Mucosa of descending colon (tissue), 3 donors: ENCODE data around the gene KCNIP1. TPM values are rescaled to one million over a fixed set of nuclear protein-coding genes. Genes with fewer than 3 reads are reported as not detected.

Experiments
- ATAC-seq: fragments of 200-7000 bp; cut with Tn5 transposase; one replicate; pipeline ENCODE4 v1.9.1; 2020; ENCODE audit warnings: mild to moderate bottlenecking, moderate library complexity
- DNase-seq, 3 donors: peaks; one replicate each; pipeline ENCODE4 v3.0.0-alpha.2; 2020
- H3K36me3 ChIP-seq: fragments of 200-600 bp; one replicate; pipeline ENCODE4 v1.8.0; 2021; ENCODE audit warnings: low read depth, mild to moderate bottlenecking
- H3K4me1 ChIP-seq: fragments of 200-600 bp; one replicate; pipeline ENCODE4 v1.8.0; 2021; ENCODE audit warnings: low read depth, mild to moderate bottlenecking
- H3K4me3 ChIP-seq: fragments of 200-600 bp; one replicate; pipeline ENCODE4 v1.8.0; 2021; ENCODE audit warnings: mild to moderate bottlenecking
- H3K9me3 ChIP-seq: fragments of 200-600 bp; one replicate; pipeline ENCODE4 v1.8.0; 2021; ENCODE audit warnings: mild to moderate bottlenecking
- intact Hi-C, 2 donors: fragments of 100-400 bp; cut with DNase I in 1 of 2; cut with micrococcal nuclease in 1 of 2; formaldehyde crosslinking; loops; one replicate each; pipeline versions ENCODE4 v1.11.0 to v1.11.1; 2022; cut with DNase I, micrococcal nuclease
- total RNA-seq, 3 donors: library from RNA; stranded (reverse); fragmentation: NEBNext Ultra II Directional in 2 of 3; extraction: Animal tissue kit (Norgen Biotek cat#: 25700) in 2 of 3; gene quantifications; one replicate each; pipeline versions ENCODE4 v1.2.1 to v1.2.4, GENCODE V29; 2021 to 2023
- TF ChIP-seq, protein P1 (sequence below): fragments of 200-600 bp; IDR thresholded peaks from one replicate; pipeline ENCODE4 v1.8.0; 2022; ENCODE audit warnings: antibody characterized with exemption, mild to moderate bottlenecking
- donor health status: DM: no; HTN: no; CAD: no; lungs with moderate emphysema.
- donor health status: DM: no; HTN: no; CAD: no.
- donor health status: DM: no; HTN: yes; CAD: no.

KCNIP1 gene
- total RNA-seq, 3 donors from 2014 or later: 0.79 TPM; not detected in 2

DNA sequence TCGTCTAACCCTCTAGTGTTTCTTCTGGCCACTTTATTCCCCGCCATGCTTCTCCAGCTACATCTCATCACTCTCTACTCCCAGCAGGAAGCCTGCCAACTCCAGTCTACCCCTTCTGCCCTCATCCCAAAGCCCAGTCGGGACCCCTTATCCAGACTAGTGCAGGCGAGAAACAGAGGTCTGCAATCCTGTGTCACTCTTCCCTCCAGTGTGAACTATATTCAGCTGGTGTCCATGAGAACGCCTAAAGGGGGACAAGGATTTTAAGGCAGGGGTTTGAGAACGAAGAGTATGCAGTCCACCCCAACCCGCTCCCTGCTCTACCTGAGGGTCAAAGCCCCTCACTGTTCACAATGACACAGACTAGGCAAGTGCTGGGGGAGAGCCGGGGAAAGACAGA lies 238.0 kb downstream of the KCNIP1 start:
- ATAC-seq (no peak), DNase-seq (no peak)
- Histone ChIP-seq H3K36me3 (no peaks in the 10 kb centered on the region), H3K4me1 (peaks cover 10% of the 10 kb centered on the region), H3K9me3 (no peaks in the 10 kb centered on the region), H3K4me3 (no peak overlapping the region)
- TF ChIP-seq, protein P1, sequence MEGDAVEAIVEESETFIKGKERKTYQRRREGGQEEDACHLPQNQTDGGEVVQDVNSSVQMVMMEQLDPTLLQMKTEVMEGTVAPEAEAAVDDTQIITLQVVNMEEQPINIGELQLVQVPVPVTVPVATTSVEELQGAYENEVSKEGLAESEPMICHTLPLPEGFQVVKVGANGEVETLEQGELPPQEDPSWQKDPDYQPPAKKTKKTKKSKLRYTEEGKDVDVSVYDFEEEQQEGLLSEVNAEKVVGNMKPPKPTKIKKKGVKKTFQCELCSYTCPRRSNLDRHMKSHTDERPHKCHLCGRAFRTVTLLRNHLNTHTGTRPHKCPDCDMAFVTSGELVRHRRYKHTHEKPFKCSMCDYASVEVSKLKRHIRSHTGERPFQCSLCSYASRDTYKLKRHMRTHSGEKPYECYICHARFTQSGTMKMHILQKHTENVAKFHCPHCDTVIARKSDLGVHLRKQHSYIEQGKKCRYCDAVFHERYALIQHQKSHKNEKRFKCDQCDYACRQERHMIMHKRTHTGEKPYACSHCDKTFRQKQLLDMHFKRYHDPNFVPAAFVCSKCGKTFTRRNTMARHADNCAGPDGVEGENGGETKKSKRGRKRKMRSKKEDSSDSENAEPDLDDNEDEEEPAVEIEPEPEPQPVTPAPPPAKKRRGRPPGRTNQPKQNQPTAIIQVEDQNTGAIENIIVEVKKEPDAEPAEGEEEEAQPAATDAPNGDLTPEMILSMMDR: no peak
- intact Hi-C loops: no loop called here

- no peak overlapping the region for H3K4me3 ChIP-seq
- peaks cover 10% of the 10 kb centered on the region for H3K4me1 ChIP-seq
- H3K9me3 ChIP-seq: no peaks in the 10 kb centered on the region
- intact Hi-C loops: loop anchor here in 1 of 2 donors (2.0 kb wide), 1 partner anchor 47 kb away; no protein-coding TSS in a partner anchor
- DNase-seq: no peak
- TF ChIP-seq, protein P1: no peak
- ATAC-seq: no peak
- no peaks in the 10 kb centered on the region for H3K36me3 ChIP-seq
Measured at GRCh38 chr5:170743876-170744212, 240.0 kb downstream of the KCNIP1 start.

DNA sequence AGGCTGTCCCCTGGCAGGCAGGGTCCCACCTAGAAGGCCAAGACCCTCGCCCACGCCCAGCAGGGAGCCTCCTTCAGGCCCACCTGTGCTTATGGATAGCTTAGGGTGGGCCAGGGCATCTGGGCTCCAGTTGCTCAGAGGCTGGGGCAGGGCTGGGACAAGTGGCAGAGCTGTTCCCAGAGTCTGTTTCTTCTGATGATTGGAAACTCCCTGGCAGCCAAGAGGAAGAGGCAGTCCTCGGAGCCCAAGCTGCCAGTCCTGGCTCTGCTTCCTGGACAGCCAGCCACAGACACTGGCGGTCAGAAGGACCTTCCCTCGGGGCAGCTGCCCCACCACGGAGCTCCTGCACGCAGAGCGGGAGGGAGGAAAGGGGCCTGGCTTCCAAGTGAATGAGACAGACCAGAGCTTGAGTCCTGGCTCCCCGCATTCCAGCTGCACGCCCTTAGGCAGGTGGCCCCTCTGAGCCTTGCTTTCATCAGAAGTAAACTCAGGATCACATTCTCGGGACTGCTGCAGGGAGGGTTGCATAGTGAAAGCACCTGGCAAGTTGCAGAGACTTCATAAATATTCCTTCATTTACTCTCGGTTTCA lies 241.8 kb downstream of the KCNIP1 start:
- Histone ChIP-seq H3K36me3 (no peaks in the 10 kb centered on the region), H3K9me3 (no peaks in the 10 kb centered on the region), H3K4me3 (no peak overlapping the region), H3K4me1 (peaks cover 19% of the 10 kb centered on the region)
- intact Hi-C loops: loop anchor here in 1 of 2 donors (2.0 kb wide), 1 partner anchor 45 kb away; no protein-coding TSS in a partner anchor
- DNase-seq (peak; percentile 31 to 72 (median 50)), ATAC-seq (peak; percentile 72)
- TF ChIP-seq, protein P1: no peak

GRCh38 chr5:170746075-170746960 lies 242.5 kb downstream of the KCNIP1 start:
- H3K9me3 ChIP-seq: no peaks in the 10 kb centered on the region
- DNase-seq: no peak
- intact Hi-C loops: no loop called here
- no peaks in the 10 kb centered on the region for H3K36me3 ChIP-seq
- TF ChIP-seq, protein P1: no peak
- no peak for ATAC-seq
- peaks cover 19% of the 10 kb centered on the region for H3K4me1 ChIP-seq
- H3K4me3 ChIP-seq: no peak overlapping the region

GRCh38 chr5:170746961-170747340 lies 243.1 kb downstream of the KCNIP1 start:
- Histone ChIP-seq H3K4me1 (peaks cover 19% of the 10 kb centered on the region), H3K9me3 (no peaks in the 10 kb centered on the region), H3K4me3 (no peak overlapping the region), H3K36me3 (no peaks in the 10 kb centered on the region)
- no peak for ATAC-seq
- TF ChIP-seq, protein P1: no peak
- intact Hi-C loops: no loop called here
- no peak for DNase-seq
